ENCODE data around the gene IL37. TPM values are rescaled to one million over a fixed set of nuclear protein-coding genes. Genes with fewer than 3 reads are reported as not detected.
"Not testable (repeated sequence)": the region's sequence is repeated elsewhere in the genome, so short reads cannot be mapped to it uniquely, and the experiment has no call there.

IL37 gene
- total RNA-seq, 2 donors from 2014 or later: not detected

DNA sequence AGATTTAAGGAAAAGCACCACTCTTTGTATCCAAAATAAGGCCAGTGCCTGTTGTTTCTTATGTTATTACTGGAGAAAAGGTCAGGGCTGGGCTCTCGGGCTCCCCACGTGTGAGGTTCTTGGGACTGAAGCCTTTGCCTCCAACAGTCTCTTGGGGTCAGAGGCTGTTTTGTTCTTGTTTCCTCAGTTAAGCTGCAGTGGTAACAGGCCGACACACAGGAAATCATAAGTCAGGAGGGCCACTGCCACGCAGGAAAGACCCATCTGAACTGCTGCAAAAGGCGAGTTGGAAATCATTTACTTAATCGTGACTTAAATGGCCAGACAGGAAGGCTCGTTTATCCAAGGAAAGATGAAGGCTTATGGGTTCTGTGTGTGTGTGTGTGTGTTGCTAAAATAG, 30.3 kb upstream of the IL37 start:
- Mint-ChIP-seq H3K9me3 (no peaks in the 10 kb centered on the region), H3K27me3 (no peaks in the 10 kb centered on the region), H3K4me3 (peak overlapping the region; percentile 77), H3K36me3 (no peaks in the 10 kb centered on the region), H3K4me1 (ENCODE audit: low read depth in 2 of 2) (peaks cover 39 to 77% of the 10 kb centered on the region in 2 donors), H3K27ac (peak overlapping the region; percentile 91 to 95)
- peak; percentile 69 to 72 for ATAC-seq
- peak; percentile 77 for DNase-seq (ENCODE audit: low spot score)

GRCh38 chr2:112881217-112881985, 29.6 kb upstream of the IL37 start:
- no peaks in the 10 kb centered on the region for H3K36me3 Mint-ChIP-seq
- ATAC-seq (peak; percentile 84 to 88), DNase-seq (ENCODE audit: low spot score) (peak; percentile 86)
- H3K4me3 Mint-ChIP-seq: peak overlapping the region; percentile 77
- no peaks in the 10 kb centered on the region for H3K9me3 Mint-ChIP-seq
- H3K27ac Mint-ChIP-seq: peak overlapping the region; percentile 91 to 95
- no peaks in the 10 kb centered on the region for H3K27me3 Mint-ChIP-seq
- peaks cover 39 to 79% of the 10 kb centered on the region in 2 donors for H3K4me1 Mint-ChIP-seq (ENCODE audit: low read depth in 2 of 2)

DNA sequence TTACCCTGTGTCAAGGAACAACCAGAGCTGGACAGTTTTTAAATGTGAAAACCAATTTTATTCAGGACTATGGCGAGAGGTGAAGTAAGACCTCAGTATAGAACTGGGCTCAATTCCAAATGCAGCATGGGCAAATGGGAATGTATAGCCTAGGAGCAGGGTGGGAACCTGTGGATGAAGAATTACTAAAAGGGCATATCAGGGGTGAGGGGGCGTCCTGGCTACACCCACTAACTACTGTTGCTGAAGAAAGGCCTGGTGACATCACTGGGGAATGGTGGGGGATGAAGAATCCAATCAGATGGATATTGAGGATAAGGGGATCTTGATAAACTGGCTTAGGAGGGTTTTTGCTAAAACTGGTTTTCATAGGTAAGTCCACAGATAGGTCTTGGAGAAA, 27.3 kb upstream of the IL37 start:
- peak overlapping the region; percentile 5 to 95 for H3K27ac Mint-ChIP-seq
- H3K36me3 Mint-ChIP-seq: no peaks in the 10 kb centered on the region
- H3K4me3 Mint-ChIP-seq: no peak overlapping the region
- ATAC-seq (no peak), DNase-seq (ENCODE audit: low spot score) (no peak)
- H3K4me1 Mint-ChIP-seq (ENCODE audit: low read depth in 2 of 2): peaks cover 36 to 63% of the 10 kb centered on the region in 2 donors
- no peaks in the 10 kb centered on the region for H3K9me3 Mint-ChIP-seq
- H3K27me3 Mint-ChIP-seq: no peaks in the 10 kb centered on the region

- H3K36me3 Mint-ChIP-seq: no peaks in the 10 kb centered on the region
- DNase-seq (ENCODE audit: low spot score) (peak; percentile 84), ATAC-seq (peak; percentile 60 to 69)
- H3K9me3 Mint-ChIP-seq: no peaks in the 10 kb centered on the region
- H3K27me3 Mint-ChIP-seq: no peaks in the 10 kb centered on the region
- H3K27ac Mint-ChIP-seq: peak overlapping the region in 1 of 2 donors; percentile 86
- peaks cover 24 to 51% of the 10 kb centered on the region in 2 donors for H3K4me1 Mint-ChIP-seq (ENCODE audit: low read depth in 2 of 2)
- H3K4me3 Mint-ChIP-seq: no peak overlapping the region
Observed at GRCh38 chr2:112884869-112885505, 26.0 kb upstream of the IL37 start.

GRCh38 chr2:112885506-112885902, 25.5 kb upstream of the IL37 start:
- H3K4me3 Mint-ChIP-seq: no peak overlapping the region
- H3K27me3 Mint-ChIP-seq: no peaks in the 10 kb centered on the region
- H3K4me1 Mint-ChIP-seq (ENCODE audit: low read depth in 2 of 2): peaks cover 19 to 46% of the 10 kb centered on the region in 2 donors
- DNase-seq (ENCODE audit: low spot score): no peak
- H3K36me3 Mint-ChIP-seq: no peaks in the 10 kb centered on the region
- H3K9me3 Mint-ChIP-seq: no peaks in the 10 kb centered on the region
- ATAC-seq: no peak
- H3K27ac Mint-ChIP-seq: peak overlapping the region in 1 of 2 donors; percentile 86

- Mint-ChIP-seq H3K27ac (no peak overlapping the region), H3K4me3 (no peak overlapping the region), H3K9me3 (no peaks in the 10 kb centered on the region), H3K4me1 (ENCODE audit: low read depth in 2 of 2) (peaks cover 11 to 38% of the 10 kb centered on the region in 2 donors), H3K36me3 (no peaks in the 10 kb centered on the region), H3K27me3 (no peaks in the 10 kb centered on the region)
- no peak for ATAC-seq
- DNase-seq (ENCODE audit: low spot score): no peak
Observed at GRCh38 chr2:112886291-112886690, 24.7 kb upstream of the IL37 start.

GRCh38 chr2:112887964-112888749, 22.8 kb upstream of the IL37 start:
- Mint-ChIP-seq H3K9me3 (no peaks in the 10 kb centered on the region), H3K4me1 (ENCODE audit: low read depth in 2 of 2) (peaks cover 6 to 24% of the 10 kb centered on the region in 2 donors), H3K27ac (no peak overlapping the region), H3K4me3 (no peak overlapping the region), H3K36me3 (no peaks in the 10 kb centered on the region), H3K27me3 (no peaks in the 10 kb centered on the region)
- ATAC-seq (no peak), DNase-seq (ENCODE audit: low spot score) (no peak)

DNA sequence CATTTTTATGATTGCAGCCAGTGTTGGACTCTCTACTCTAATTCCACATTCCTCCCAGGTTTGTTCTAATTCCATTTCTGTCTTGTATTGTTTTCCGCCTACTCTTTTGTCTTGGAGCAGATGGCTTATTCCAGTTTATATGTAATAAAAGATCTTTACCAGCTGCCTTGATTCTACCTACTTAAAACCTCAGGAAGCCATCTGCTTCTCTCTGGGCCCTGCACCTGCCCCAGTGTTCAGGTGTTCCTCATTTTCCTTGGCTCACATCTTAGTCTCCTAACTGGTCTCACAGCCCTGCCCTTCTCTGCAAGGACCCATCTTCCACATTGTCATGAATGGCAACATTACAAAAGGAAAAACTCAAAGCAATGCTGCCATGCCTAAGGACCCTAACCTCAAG, 21.0 kb upstream of the IL37 start:
- no peak overlapping the region for H3K27ac Mint-ChIP-seq

GRCh38 chr2:112891385-112891831, 19.6 kb upstream of the IL37 start:
- H3K9me3 Mint-ChIP-seq: no peaks in the 10 kb centered on the region
- no peak for DNase-seq (ENCODE audit: low spot score)
- H3K4me1 Mint-ChIP-seq (ENCODE audit: low read depth in 2 of 2): no peaks in the 10 kb centered on the region
- ATAC-seq: peak in 1 of 2 donors; percentile 28
- no peaks in the 10 kb centered on the region for H3K27me3 Mint-ChIP-seq
- no peaks in the 10 kb centered on the region for H3K36me3 Mint-ChIP-seq
- H3K27ac Mint-ChIP-seq: no peak overlapping the region
- no peak overlapping the region for H3K4me3 Mint-ChIP-seq

More for the DNA sequence above, 21.0 kb upstream of the IL37 start:
- H3K4me1 Mint-ChIP-seq (ENCODE audit: low read depth in 2 of 2): peaks cover 3 to 9% of the 10 kb centered on the region in 2 donors
- DNase-seq (ENCODE audit: low spot score) (no peak), ATAC-seq (no peak)
- H3K27me3 Mint-ChIP-seq: no peaks in the 10 kb centered on the region
- H3K36me3 Mint-ChIP-seq: no peaks in the 10 kb centered on the region
- no peak overlapping the region for H3K4me3 Mint-ChIP-seq
- no peaks in the 10 kb centered on the region for H3K9me3 Mint-ChIP-seq

- Mint-ChIP-seq H3K36me3 (no peaks in the 10 kb centered on the region), H3K27me3 (peaks cover 6 to 7% of the 10 kb centered on the region in 2 donors), H3K27ac (no peak overlapping the region), H3K9me3 (no peaks in the 10 kb centered on the region), H3K4me3 (no peak overlapping the region), H3K4me1 (ENCODE audit: low read depth in 2 of 2) (no peaks in the 10 kb centered on the region)
- ATAC-seq (no peak), DNase-seq (ENCODE audit: low spot score) (no peak)
Observed at GRCh38 chr2:112893752-112894151, 17.2 kb upstream of the IL37 start.

GRCh38 chr2:112896909-112897623, 13.9 kb upstream of the IL37 start:
- peaks cover 7 to 15% of the 10 kb centered on the region in 2 donors for H3K27me3 Mint-ChIP-seq
- DNase-seq (ENCODE audit: low spot score) (no peak), ATAC-seq (no peak)
- no peaks in the 10 kb centered on the region for H3K36me3 Mint-ChIP-seq
- no peak overlapping the region for H3K27ac Mint-ChIP-seq
- H3K4me1 Mint-ChIP-seq (ENCODE audit: low read depth in 2 of 2): no peaks in the 10 kb centered on the region
- no peaks in the 10 kb centered on the region for H3K9me3 Mint-ChIP-seq
- no peak overlapping the region for H3K4me3 Mint-ChIP-seq

DNA sequence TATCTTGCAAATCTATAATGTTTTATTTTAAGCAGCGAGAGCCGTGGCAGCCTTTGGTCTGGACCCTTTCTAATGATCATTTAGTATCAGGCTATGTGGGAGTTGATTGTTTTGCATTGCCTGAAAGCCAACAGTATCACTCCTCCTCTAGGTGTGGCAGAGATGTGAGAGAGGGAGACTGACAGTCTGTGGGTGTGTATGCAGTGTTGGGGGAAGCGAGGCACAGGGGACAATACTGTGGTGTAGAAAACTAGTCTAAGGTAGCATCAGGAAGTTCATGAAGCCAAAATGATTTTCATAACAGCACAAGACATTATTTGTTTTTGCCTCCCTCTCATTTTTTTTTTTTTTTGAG, 13.4 kb upstream of the IL37 start:
- DNase-seq (ENCODE audit: low spot score) (no peak), ATAC-seq (no peak)
- no peaks in the 10 kb centered on the region for H3K4me1 Mint-ChIP-seq (ENCODE audit: low read depth in 2 of 2)
- H3K27ac Mint-ChIP-seq: no peak overlapping the region
- H3K4me3 Mint-ChIP-seq: no peak overlapping the region
- H3K9me3 Mint-ChIP-seq: no peaks in the 10 kb centered on the region
- H3K27me3 Mint-ChIP-seq: peaks cover 7 to 20% of the 10 kb centered on the region in 2 donors
- H3K36me3 Mint-ChIP-seq: no peaks in the 10 kb centered on the region

DNA sequence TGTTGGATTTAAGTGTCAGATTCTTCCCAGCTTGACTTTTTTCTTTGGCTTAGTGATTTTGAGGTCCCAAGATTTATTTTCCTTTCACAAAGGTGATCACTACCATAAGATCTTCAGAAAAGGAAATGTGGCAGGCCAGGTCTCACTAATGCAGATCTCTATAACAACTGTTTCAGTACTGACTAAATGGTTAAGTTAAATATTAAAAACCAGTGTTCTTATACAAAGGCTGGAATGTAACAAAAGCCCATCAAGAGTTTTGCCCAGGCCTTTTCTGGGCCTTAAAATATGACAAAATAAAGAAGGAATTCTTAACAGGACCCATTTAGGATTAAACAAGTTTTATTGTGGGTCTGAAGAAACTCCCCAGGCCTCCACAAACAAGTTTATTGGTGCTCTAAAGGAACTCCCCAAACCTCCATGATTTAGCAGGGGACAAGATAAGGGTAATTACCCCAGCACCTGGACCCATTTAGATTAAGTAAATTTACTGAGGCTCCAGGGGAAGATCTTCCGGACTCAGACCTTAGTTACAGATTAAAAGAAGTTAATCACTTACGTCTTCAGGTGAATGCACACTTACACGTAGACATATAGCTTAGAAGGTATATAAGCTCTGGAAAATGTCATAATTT, 9.4 kb upstream of the IL37 start:
- not testable (repeated sequence) for H3K36me3 Mint-ChIP-seq; H3K4me1 Mint-ChIP-seq (ENCODE audit: low read depth in 2 of 2); H3K27ac Mint-ChIP-seq; H3K9me3 Mint-ChIP-seq; ATAC-seq; H3K4me3 Mint-ChIP-seq; DNase-seq (ENCODE audit: low spot score)
- H3K27me3 Mint-ChIP-seq: peaks cover 7 to 20% of the 10 kb centered on the region in 2 donors

All from natural killer cell treated with Interleukin-12 subunit alpha and Interleukin-12 subunit beta and Interleukin-15 and Interleukin-18, amount 100 ng/mL, for 72 hours (primary cell).